Measurements from ENCODE around the gene UBIAD1.
A peak's percentile ranks its signal among the peaks of the same experiment; 100 is the strongest.
"Not testable (repeated sequence)": the region's sequence is repeated elsewhere in the genome, so short reads cannot be mapped to it uniquely, and the experiment has no call there.

UBIAD1 gene, protein sequence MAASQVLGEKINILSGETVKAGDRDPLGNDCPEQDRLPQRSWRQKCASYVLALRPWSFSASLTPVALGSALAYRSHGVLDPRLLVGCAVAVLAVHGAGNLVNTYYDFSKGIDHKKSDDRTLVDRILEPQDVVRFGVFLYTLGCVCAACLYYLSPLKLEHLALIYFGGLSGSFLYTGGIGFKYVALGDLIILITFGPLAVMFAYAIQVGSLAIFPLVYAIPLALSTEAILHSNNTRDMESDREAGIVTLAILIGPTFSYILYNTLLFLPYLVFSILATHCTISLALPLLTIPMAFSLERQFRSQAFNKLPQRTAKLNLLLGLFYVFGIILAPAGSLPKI

DNA sequence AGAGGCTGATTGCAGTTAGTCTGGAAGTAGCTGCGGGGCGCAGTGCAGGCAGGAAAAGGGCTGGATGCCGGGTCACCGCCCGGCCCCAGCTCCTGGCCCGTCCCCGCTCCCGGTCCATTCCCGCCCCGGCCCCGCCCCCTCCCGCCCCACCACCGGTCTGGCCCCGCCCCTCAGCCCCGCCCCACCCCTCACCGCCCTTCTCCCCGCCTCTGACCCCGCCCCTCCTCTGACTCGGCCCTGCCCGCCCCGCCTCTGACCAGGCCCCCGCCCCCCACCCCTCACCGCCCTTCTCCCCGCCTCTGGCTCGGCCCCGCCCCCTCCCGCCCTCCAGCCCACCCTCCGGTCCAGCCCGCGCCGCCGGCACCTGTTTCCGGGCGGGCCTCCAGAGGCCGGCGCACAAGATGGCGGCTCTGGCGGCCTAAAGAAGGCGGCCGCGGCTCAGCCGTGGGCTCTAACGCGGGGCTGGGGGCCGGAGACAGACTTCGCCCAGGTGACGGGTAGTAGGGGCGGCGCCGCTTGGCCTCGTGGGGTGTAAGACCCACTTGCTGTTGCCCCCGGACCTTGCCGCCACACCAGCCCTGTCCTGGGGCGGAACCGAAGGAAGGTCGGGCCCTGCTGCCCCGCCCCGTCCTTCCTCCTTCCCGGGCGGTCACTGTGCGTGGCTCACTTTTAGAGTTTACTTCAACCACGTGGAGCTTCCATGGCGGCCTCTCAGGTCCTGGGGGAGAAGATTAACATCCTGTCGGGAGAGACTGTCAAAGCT, at the start of gene UBIAD1:
Gene UBIAD1, plus strand, starts transcription at position 367 of the 763 bp plus-strand sequence. Its CDS starts 334 bp downstream, at position 701.
- peak; percentile 76 for DNase-seq (ENCODE audit: low read depth)

DNA sequence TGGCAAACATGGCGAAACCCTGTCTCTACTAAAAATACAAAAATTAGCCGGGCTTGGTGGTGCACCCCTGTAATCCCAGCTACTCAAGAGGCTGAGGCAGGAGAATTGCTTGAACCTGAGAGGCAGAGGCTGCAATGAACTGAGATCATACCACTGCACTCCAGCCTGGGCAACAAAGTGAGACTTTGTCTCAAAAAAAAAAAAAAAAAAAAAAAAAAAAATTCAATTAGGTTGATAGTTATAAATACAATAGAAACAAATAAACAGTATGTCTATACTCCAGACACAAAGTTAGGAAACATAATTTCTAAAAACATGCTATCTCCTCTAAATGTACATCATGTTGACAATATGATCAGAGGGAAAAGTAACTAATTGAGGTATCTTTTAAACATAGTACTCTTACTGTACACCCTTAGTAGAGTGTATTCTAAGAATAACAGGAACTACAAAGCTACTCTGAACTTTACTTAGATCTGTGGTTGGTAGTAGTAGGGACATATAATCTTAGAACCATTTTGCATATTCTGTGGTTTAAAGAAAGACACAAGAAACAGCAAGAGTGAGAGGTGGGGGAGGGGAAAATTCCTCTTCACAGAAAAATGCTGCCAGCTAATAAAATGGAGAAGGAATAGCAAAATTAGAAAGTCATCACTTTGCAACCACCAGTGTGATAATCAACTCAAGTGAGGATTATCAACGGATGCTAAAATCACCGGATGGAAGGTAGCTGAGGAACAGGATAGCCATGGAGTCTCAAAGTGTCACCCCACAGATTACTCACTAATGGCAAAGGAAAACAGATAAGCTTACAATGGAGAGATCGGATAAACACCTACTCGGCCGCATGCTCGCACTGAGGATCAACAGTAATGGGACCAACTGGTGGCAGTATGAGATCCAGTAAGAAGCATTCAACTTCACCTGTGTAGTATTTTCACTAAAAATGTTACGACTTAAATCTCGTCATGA, 45.6 kb upstream of the UBIAD1 start:
- DNase-seq (ENCODE audit: low read depth), result no peak

DNA sequence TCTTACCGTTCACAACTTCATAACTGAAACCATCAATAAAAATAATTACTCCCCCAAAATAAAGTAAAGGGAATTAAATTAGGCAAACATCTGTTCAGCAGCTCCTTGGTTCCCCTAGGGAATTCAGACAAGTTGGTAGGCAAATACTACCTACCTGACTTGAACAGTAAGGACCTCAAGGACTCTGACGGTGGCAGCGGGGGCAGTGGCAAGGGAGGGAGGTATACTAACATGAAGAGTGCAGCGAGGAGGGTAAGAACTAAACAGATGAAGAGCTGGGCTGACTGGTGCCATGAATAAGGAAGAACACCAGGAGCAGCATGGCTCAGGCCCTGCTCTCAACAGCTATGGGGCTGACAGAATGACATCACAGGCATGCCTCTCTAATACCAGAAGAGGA, 43.8 kb upstream of the UBIAD1 start:
- no peak for DNase-seq (ENCODE audit: low read depth)

DNA sequence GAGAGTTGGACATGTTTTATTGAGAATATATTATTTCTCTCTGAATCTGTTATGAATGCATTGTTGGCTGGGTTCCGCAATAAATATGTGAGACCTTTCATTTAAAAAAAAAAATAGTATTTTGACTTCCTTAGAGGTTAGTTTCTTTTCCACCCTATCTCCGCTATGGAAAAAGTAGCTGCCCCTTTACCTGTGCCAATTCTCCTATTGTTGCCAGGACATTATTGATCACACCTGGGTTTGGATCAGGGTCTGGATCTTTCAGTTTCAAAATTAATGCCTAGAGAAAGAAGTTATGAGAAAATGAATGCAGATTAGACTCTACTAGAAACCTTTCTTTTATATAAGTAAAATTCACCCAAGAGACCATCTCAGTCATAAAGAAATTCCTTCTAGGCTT, 39.8 kb upstream of the UBIAD1 start:
- DNase-seq (ENCODE audit: low read depth), result no peak

DNA sequence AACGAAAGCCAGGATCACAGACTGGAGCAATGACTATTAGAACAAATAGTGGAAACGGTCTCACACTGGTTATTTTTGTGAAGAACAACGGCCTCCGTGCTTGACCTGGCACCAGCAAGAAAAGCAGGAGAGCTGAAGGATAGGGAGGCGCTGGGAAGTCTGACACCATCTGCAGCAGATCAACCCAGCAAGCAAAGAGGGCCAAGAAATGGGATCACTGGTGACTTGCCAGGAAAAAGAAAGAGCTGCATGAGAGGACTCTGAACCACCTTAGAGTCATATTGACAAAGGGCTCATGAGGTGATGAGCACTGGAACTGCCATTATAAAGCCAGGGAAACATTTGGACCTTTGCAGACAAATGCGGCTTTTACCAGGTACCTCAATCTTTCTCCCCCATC, 35.6 kb upstream of the UBIAD1 start:
- DNase-seq (ENCODE audit: low read depth), result no peak

DNA sequence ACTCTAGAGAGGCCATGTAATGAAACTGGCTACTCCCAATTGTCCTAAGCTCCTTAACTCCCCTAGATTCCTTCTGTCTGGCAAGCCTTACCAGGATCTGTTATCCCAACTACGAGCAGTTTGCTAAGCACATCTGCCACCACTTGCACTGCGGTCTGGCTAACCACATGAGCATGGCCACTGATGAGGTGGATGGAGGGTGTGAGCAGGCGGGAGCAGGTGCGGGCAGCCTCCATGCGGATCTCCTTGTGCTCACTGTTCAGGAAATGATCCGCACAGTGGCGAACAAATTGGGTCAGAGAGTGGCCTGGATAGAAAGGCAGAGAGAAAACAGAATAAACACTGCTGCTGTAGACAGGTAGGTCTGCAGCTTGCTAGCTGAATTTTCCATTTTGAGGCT, 34.7 kb upstream of the UBIAD1 start:
- DNase-seq (ENCODE audit: low read depth), result no peak

DNA sequence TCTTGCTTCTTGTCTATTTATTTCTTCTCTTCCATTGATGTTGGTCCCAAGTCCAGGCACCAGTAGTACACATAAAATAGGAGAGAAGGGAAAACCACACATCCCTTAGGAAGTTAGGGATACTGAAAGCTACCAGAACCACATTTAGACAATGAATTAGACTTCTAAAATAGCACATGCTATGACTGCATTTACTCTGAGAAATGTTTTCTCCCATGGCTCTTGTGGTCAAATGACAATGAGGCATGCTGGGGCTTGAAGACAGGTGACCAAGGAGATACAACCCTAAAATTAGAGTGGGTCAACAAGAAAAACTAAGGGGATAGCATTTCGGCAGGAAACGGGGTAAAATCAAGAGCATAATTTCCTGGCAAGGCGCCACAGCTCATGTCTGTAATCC, 27.8 kb upstream of the UBIAD1 start:
- no peak for DNase-seq (ENCODE audit: low read depth)

DNA sequence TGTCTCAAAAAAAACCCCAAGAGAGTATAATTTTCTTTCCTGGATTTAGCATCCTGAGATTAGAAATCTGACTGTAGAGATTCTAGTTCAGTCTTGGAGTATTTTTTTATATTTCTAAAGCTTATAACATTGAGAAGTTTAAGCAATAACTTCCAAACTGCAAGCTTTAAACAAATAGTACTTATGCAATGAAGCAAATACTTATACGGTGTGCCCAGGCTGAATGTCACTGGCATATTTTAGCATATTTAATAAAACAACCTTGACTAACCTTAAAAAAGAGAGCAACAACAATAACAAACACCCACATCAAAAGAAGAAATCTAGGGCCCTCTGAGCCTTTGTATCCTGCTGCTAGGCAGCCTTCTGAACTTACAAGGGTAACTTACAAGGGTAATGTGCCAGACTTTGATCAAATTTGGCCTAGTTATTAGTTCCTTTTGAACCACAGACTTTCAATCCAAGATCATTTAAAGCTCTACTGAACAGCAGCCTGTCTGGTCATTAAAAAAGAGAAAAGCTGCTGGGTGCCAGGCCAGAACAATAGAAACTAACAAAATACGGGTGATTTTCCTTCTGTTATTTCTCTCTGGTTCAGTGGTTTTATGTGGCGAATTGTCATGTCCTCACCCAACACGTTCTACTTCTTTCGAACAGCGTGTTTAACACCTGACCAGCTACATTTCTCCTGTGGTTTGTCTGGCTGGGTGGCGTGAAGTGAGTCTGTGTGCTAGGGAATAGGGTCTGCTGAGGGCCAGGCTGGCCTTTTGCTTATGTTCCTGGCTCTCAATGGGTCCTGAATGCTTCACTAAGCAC, 26.9 kb upstream of the UBIAD1 start:
- no peak for DNase-seq (ENCODE audit: low read depth)

DNA sequence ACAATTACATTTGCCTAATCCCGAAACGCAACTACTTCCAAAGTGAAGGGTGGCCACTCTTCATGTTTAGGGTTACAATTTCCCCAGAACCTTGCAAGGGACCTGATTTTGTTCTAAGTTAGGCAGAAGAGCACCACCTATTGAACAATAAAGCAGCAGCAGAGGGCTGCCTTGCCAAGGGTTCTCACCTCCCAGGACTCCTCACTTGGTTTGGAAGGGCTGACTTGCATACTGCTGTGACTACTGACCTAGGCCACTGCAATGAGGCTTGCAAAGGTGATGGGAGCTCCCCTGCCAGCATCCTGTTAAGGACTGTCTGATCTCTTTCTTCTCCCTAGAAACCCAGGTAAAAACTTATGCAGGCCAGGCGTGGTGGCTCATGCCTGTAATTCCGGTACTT, 24.8 kb upstream of the UBIAD1 start:
- no peak for DNase-seq (ENCODE audit: low read depth)

DNA sequence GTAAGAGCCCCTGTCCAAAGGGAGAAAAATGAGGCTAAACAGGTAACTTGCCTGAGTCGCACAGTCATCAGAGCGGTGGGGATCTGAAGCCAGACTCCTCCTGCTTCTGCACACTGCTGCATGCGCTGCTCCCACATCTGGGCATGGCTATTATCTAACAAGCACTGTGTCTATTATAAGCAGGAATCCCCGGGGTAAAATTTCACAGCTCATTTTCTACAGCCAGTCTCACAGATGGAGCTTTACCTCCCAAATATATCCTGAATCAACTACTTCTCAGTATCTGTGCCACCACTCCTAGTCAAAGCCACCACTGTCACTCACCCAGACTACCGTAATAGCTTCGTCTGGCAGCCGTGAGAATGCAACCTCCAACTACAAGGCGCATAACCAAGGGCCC, 20.5 kb upstream of the UBIAD1 start:
- DNase-seq (ENCODE audit: low read depth), result no peak

DNA sequence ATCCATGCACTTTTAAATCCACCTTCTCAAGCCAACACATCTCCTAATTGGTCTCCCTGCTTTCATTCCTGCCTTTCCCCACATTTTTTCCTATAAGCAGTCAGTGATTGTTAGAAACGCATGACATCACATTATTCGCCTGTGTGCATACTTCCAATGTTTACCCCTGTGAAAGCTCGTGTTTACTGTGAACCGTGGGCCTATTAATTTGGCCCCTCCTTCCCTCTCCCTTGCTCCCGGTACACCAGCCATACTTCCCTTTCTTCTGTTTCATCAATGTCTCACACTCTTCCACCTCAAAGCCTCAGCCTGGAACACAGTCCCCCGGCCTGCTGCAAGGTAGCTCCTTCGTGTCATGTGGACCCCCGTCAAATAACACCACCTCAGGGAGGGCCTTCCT, 19.8 kb upstream of the UBIAD1 start:
- no peak for DNase-seq (ENCODE audit: low read depth)

DNA sequence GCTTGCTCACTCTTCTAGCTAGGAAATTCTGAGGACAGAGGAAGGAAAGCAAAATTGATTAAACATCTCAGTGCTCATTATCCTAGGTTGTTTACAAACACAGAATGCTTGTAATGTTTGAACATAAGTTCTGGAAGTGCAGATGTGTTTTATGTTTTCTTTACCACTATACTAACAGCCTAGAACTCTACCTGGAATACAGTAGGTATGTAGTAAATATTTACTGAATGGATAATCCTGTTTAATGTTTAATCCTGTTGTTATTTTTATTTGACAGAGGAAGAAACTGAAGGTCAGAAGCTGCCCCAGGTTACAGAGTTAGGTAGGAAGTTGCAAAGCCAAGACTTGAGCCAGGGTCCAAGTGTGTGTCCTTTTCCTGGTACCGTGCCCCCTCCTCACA, 16.7 kb upstream of the UBIAD1 start:
- no peak for DNase-seq (ENCODE audit: low read depth)

DNA sequence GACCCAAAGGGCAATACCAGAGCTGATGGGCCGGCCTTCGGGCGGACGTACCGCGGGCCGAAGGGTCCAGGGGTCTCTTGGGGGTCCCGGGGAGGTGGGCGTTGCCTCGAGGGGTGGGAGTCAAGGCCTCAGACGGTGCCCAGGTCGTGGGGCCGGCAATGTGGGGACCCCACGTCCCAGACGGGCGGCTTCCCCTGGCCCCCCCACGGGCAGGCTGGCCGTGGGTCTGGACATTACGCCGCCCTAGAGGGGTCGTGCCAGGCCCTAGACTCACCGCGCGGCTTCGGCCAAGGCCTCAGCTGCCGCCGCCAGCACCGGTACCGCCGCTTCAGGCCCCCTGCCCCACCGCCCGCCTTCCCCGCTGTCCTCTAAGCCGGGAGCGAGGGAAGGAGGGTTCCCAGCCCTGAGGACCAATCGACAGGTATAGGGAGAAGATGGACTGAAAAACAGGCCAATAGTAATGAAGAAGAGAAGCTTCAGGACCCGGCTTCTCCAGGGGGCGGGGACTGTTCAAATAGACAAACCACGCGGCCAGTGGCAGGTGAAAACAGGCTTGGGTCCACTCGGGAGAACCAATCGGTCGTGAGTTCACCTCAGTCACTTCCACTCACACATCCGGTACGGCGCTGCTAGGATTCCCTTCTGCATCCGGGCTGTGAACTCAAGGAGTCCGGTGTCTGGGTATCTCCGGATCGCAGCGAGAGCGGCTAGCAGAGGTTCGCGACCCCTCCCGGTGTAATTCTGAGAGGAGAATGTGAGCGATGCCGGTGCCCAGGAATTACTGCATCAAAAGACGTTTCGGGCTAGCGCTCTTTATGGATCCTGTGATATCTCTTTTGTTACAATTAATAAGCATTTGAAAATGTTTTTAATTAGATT, 10.6 kb upstream of the UBIAD1 start, which contains the start of gene MTOR:
Gene MTOR, minus strand, starts transcription at position 381 of the 879 bp plus-strand sequence. CDS start 3,142 bp downstream, outside the sequence.
- DNase-seq (ENCODE audit: low read depth), result peak; percentile 91

DNA sequence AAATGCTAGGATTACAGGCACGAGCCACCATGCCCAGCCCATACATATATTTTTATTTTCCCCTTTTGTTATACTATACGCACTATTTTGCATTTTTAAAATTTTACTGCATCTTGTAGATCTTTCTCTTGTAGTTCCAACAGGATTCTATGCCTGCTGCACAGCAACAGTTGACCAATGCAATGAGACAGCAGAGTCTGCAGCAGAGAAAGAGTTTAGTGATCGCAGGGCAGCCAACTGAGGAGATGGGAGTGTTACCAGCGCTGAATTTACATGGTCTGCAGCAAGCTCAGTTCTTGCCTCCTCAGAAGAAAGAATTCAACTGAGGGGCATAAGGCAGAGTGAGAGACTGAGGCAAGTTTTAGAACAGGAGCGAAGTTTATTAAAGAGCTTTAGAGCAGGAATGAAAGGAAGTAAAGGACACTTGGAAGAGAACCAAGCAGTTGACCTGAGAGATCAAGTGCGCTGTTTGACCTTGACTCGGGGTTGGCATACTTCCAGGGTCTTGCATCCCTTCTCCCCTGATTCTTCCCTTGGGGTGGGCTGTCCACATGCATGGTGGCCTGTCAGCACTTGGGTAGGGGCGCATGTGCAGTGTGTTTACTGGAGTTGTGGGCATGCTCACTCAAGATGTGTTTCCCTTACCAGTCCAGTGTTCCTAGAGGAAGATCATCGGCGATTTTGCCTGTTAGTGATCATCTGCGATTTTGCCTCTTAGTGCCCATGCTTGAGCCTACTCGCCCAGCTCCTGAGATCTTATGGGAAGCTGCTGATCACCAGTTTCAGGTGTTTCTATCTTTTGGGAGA, 6.5 kb upstream of the UBIAD1 start:
- DNase-seq (ENCODE audit: low read depth), result no peak

DNA sequence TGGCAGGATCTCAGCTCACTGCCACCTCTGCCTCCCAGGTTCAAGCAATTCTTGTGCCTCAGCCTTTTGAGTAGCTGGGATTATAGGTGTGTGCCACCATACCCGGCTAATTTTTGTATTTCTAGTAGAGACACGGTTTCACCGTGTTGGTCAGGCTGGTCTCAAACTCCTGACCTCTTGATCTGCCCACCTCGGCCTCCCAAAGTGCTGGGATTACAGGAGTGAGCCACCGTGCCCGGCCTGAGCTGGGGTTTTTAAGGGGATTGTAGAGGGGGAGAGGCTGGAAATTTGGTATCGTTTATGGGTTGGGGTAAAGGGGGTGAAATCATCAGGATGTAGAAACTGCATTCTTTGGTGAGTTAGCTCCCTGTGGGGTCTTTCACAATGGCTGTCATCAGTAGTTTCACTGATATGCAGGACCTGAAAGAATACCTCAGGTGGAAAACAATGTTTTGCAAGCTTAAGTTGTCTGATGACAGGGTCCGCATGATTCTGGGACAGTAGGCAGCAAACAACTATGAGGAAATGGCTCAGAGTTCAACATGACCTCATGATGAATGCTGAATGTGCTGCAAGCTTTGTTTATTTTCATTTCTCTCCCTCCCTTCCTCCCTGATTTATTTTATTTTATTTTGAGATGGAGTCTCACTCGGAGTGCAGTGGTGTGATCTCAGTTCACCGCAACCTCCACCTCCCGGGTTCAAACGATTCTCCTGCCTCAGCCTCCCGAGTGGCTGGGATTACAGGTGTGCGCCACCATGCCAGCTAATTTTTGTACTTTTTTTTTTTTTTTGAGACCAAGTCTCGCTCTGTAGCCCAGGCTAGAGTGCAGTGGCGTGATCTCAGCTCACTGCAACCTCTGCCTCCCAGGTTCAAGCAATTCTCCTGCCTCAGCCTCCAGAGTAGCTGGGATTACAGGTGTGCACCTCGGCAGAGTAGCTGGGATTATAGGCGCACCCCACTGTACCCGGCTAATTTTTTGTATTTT, 5.4 kb upstream of the UBIAD1 start:
- DNase-seq (ENCODE audit: low read depth), result not testable (repeated sequence)

DNA sequence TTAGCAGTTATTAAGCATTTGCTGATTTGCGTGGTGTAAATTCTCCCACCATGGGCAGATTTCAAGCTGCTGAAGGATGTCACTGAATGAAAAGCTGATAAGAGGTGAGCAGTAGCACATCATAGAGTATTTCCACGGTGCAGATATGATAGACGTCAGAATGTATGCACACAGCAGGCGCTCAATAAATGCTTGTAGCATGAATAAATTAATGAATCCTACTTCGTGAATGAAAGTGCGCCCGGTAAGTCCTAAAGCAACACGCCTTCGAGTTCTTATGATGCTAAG, 510 bp upstream of the UBIAD1 start:
- no peak for DNase-seq (ENCODE audit: low read depth)

DNA sequence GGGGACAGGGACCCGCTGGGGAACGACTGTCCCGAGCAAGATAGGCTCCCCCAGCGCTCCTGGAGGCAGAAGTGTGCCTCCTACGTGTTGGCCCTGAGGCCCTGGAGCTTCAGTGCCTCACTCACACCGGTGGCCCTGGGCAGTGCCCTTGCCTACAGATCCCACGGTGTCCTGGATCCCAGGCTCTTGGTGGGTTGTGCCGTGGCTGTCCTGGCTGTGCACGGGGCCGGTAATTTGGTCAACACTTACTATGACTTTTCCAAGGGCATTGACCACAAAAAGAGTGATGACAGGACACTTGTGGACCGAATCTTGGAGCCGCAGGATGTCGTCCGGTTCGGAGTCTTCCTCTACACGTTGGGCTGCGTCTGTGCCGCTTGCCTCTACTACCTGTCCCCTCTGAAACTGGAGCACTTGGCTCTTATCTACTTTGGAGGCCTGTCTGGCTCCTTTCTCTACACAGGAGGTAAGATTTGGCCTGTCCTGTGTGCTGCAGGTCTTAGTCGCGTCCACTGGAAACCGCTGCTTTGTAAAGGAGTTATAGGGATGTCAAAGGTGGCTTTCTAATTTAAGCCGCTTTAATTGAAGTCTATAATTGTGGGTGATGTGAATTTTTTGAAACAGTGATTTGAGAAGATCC, 717 bp downstream of the UBIAD1 start:
- no peak for DNase-seq (ENCODE audit: low read depth)

DNA sequence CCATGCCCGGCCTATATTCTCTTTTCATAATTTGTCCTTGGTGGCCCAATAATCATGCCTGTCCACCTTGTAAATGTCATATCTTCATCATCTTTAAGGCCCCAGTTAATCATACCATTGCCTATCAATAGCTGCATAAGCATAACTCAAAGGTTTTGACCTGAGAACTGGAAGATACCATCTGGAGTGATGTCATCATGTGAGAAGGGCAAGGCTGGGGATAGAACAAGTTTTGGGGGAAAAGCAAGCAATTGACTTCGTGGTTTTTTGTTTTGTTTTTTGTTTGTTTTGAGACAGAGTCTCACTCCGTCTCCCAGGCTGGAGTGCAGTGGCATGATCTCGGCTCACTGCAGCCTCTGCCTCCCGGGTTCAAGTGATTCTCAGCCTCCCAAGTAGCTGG, 6.2 kb downstream of the UBIAD1 start:
- DNase-seq (ENCODE audit: low read depth), result no peak

Measured in activated T-cell treated with anti-CD3 and anti-CD28 coated beads for 48 hours (primary cell).